ENCODE results near the gene NBPF20. TPM values are rescaled to one million over a fixed set of nuclear protein-coding genes. Genes with fewer than 3 reads are reported as not detected.
"Not testable (repeated sequence)": the region's sequence is repeated elsewhere in the genome, so short reads cannot be mapped to it uniquely, and the experiment has no call there.

The NBPF20 gene
- 1.1 and 1.8 TPM in 2 replicates for total RNA-seq

GRCh38 chr1:145425436-145426029 is at the start of gene NBPF20:
Gene NBPF20 (minus strand): TSS chr1:145425603. CDS start chr1:145405272, 20,331 bp downstream.
- peak; percentile 64 to 76 for DNase-seq (ENCODE audit: low read depth in 2 of 2)

DNA sequence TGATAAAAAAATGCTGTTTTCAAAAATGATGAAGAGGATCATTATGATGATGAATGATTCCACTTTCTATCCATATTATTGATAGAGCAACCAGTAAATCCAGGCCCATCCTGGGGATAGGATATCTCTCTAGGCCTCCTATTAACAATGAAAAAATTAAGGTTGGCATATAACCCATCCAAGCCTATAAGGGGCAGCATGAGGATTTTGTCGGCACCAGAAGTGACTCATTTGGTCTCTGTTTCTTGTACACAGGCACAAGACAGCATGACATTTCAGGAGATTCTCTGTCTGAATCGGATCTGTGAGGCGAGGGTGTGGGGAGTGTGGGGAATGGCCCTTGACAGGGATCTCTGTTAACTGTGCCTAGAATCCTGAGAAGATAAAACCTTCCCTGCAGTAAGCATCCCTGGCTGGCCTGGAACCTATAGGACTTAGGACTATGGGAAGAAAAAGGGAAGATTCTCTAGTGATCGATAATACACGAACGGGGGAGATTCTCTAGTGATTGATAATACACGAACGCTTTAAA is 49.5 kb upstream of the NBPF20 start:
- not testable (repeated sequence) for DNase-seq (ENCODE audit: low read depth in 2 of 2)

- DNase-seq (ENCODE audit: low read depth in 2 of 2) = not testable (repeated sequence)
Measured at GRCh38 chr1:145472731-145473130, 47.3 kb upstream of the NBPF20 start.

- not testable (repeated sequence) for DNase-seq (ENCODE audit: low read depth in 2 of 2)
Measured at GRCh38 chr1:145471365-145471764, 46.0 kb upstream of the NBPF20 start.

DNA sequence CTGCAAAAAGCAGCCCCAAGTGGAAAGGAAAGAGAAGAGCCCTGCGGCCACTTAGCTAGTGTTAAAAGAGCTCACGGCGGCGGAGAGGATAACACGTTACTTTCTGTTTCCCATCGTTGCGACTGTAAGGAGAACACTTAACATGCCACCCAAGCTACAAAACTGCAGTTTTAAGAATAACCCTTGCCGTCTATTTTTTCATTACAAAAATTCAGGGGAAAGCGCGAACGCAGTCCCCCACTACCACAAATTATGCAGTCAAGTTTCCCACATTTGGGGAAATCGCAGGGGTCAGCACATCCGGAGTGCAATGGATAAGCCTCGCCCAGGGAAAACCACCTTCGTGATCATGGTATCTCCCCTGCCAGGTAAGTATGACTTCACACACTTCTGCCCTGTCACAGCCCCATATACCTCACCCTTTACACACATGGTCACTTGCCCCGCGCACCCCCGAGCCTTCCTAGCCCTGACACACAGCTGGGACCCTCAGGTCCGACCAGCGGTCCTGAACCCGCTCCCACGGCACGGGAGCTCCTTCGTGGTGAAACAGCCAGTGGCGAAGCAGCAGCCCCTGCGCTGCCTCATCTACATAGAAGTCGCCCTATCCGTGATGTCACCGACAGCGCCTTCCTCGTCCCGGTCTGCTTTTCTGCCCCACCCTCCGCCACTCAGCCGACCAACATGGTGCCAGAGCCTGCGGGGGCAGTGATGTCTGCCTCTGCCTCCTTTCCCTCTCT is 40.2 kb upstream of the NBPF20 start:
- DNase-seq (ENCODE audit: low read depth in 2 of 2) = peak; percentile 51 to 89

GRCh38 chr1:145464708-145465336 is 39.4 kb upstream of the NBPF20 start:
- not testable (repeated sequence) for DNase-seq (ENCODE audit: low read depth in 2 of 2)

DNA sequence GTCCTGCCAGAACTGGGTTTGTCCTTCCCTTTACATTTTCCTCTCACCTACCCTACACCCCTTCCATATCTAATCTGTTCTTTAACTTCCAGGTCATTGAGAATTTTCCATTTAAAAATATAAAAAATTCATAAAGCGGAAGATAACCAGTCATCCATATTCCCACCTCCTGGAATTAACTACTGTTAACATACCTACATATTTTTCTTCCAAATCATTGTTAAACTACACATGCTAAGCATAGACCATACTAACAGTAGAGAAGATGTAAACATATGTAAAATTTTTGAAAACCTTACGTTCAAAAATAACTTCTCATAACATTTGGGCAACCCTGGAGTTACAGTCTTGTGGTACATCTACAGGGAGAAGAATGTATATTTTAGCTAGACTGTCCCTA is 38.6 kb upstream of the NBPF20 start:
- DNase-seq (ENCODE audit: low read depth in 2 of 2) = not testable (repeated sequence)

DNA sequence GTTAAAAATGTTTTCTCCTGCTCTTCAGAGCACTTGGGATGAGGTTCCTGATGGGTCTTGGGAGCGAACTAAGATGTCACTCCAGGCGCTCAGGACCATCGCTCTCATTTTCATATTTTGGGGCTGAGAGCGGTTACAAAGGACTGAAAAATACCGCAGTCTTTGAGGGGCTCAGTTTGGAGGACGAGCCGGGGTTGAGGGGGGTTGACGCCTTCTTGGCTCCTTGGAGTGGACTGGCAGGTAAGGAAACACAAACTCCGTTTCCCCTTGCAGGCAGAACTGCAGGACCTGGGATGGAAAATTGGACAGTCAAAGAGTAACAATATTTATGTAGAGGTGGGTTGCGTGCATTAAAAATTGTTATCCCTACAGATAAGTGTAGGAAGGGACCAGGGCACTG is 35.3 kb upstream of the NBPF20 start:
- not testable (repeated sequence) for DNase-seq (ENCODE audit: low read depth in 2 of 2)

DNA sequence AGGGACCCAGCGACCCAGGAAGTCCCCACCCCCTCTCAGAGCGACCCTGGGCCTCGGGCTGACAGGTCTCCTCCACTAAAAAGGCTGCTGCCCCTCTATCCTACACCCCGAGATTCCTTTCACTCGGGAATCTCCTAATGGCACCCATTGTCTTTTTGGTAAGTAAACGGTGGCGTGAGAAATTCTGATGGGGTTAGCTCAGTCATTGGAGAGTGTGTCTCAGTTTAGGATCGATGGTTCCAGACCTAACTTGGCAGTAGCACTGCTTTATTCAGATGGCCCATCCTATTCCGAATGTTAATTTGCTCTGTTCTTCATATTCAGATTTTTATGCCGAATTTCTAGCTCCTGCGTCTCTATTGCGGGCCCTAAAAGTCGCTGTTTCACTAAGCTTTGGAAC is 34.6 kb upstream of the NBPF20 start:
- not testable (repeated sequence) for DNase-seq (ENCODE audit: low read depth in 2 of 2)

GRCh38 chr1:145459591-145459990 is 34.2 kb upstream of the NBPF20 start:
- DNase-seq (ENCODE audit: low read depth in 2 of 2) = not testable (repeated sequence)

- DNase-seq (ENCODE audit: low read depth in 2 of 2) = not testable (repeated sequence)
Measured at GRCh38 chr1:145459063-145459462, 33.7 kb upstream of the NBPF20 start.

GRCh38 chr1:145454824-145455177 is 29.4 kb upstream of the NBPF20 start:
- DNase-seq (ENCODE audit: low read depth in 2 of 2) = not testable (repeated sequence)

GRCh38 chr1:145453873-145454823 is 28.7 kb upstream of the NBPF20 start:
- not testable (repeated sequence) for DNase-seq (ENCODE audit: low read depth in 2 of 2)

DNA sequence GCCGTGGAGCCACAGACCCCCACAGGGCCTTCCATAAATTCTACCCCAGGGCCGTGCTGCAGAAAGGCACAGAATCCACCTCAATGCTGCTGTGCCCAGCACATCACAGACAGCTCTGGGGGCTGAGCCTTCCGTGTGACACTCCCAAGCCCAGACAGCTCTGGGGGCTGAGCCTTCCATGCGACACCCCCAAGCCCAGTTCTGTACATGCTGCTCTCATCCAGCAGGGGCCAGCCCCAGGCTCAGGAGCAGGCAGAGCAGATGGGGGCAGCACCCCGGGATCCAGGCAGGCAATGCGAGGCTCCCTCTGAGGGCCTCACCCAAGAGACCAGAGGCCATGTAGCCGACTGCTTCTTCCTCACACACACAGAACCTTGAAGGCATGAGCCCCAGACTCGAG is 27.1 kb upstream of the NBPF20 start:
- DNase-seq (ENCODE audit: low read depth in 2 of 2) = not testable (repeated sequence)

DNA sequence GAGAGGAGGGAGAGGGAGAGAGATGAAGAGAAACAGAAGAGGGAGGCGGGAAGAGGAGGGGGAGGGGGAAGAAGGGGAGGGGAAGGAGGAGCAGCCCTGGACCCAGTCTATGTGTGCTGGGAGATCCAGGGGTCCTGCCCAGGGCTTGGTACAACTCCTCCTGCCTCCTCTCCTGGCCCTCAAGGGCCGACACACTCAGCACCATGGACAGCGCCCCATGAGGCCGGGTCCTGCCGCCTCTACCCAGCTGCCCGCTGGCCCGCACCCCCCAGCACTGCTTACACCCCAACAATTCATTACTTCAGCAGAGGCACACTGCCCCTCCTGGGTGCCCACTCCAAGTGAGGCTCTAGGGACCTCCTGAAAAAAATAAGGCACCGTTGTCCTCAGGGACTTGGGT is 26.5 kb upstream of the NBPF20 start:
- peak; percentile 2 to 9 for DNase-seq (ENCODE audit: low read depth in 2 of 2)

- not testable (repeated sequence) for DNase-seq (ENCODE audit: low read depth in 2 of 2)
Measured at GRCh38 chr1:145445219-145445618, 19.8 kb upstream of the NBPF20 start.

DNA sequence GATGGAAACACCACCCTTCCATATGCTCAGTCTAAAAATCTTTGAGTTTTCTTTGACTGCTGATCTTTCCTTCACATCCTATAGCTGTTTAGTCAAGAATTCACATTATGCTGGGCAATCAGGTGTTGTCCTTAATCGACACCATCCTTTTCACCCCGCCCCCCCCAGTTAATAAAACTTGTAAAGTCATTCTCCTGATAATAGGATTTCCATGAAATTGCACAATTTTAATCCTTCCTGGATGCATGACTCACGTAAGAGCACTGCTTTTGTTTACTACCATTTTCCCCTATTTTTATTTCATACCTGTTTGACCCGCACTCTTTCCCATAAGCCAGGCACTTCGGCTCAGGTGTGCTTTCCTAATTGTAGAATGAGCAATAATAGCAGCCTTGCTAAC is 16.9 kb upstream of the NBPF20 start:
- DNase-seq (ENCODE audit: low read depth in 2 of 2) = not testable (repeated sequence)

GRCh38 chr1:145431363-145432256 is 6.2 kb upstream of the NBPF20 start:
- not testable (repeated sequence) for DNase-seq (ENCODE audit: low read depth in 2 of 2)

- DNase-seq (ENCODE audit: low read depth in 2 of 2) = not testable (repeated sequence)
Measured at GRCh38 chr1:145430830-145431229, 5.4 kb upstream of the NBPF20 start.

DNA sequence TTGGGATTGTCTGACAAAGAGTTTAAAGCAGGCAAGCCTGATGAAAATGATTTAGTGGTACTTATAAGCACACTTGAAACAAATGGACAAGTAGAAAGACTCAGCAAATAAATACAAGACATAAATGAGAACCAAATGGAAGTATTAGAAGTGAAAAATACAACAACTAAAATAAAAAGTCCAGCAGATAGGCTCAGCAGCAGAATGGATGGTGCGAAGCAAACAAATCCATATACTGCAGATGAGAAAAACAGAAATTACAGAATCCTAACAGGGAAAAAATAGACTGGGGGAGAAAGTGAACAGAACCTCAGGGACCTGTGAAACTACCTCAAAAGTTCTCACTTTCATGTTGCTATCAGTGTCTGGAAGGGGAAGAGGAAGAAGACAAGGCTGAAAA is 3.9 kb upstream of the NBPF20 start:
- not testable (repeated sequence) for DNase-seq (ENCODE audit: low read depth in 2 of 2)
